Fibroblast of skin of left quadriceps (primary cell): ENCODE results near the gene VWA2.

Experiments used
- DNase-seq, 2 experiments: peaks; one replicate each; pipeline ENCODE4 v3.0.0-alpha.2; 2013; ENCODE audit warnings: low read depth in 2 of 2

The VWA2 gene

GRCh38 chr10:114245121-114245791, 6.2 kb downstream of the VWA2 start:
- DNase-seq, result no peak

- no peak for DNase-seq
These were observed 7.7 kb downstream of the VWA2 start for GRCh38 chr10:114246679-114247305.

GRCh38 chr10:114250236-114250635, 11.2 kb downstream of the VWA2 start:
- DNase-seq, result no peak

GRCh38 chr10:114250716-114251115, 11.7 kb downstream of the VWA2 start:
- DNase-seq, result no peak

GRCh38 chr10:114252092-114252491, 13.0 kb downstream of the VWA2 start:
- no peak for DNase-seq

- DNase-seq, result no peak
These were observed 13.8 kb downstream of the VWA2 start for GRCh38 chr10:114252883-114253282.

- DNase-seq, result no peak
These were observed 16.2 kb downstream of the VWA2 start for GRCh38 chr10:114255227-114255626.

GRCh38 chr10:114256008-114256765, 17.1 kb downstream of the VWA2 start:
- no peak for DNase-seq

- DNase-seq, result peak; percentile 6 to 13
These were observed 17.8 kb downstream of the VWA2 start for GRCh38 chr10:114256822-114257221.

- DNase-seq, result no peak
These were observed 18.4 kb downstream of the VWA2 start for GRCh38 chr10:114257498-114257897.

- no peak for DNase-seq
These were observed 19.3 kb downstream of the VWA2 start for GRCh38 chr10:114258274-114258840.

GRCh38 chr10:114259824-114260223, 20.8 kb downstream of the VWA2 start:
- no peak for DNase-seq

- no peak for DNase-seq
These were observed 21.3 kb downstream of the VWA2 start for GRCh38 chr10:114260366-114260765.

GRCh38 chr10:114261076-114261475, 22.0 kb downstream of the VWA2 start:
- DNase-seq, result peak; percentile 3 to 7

- DNase-seq, result no peak
These were observed 23.4 kb downstream of the VWA2 start for GRCh38 chr10:114262496-114262895.

GRCh38 chr10:114265392-114266053, 26.5 kb downstream of the VWA2 start:
- DNase-seq, result no peak

- DNase-seq, result no peak
These were observed 27.5 kb downstream of the VWA2 start for GRCh38 chr10:114266521-114266920.

- DNase-seq, result peak; percentile 43 to 45
These were observed 32.2 kb downstream of the VWA2 start for GRCh38 chr10:114271075-114271778.

GRCh38 chr10:114271779-114272167, 32.7 kb downstream of the VWA2 start:
- DNase-seq, result peak; percentile 82 to 86

GRCh38 chr10:114272696-114273095, 33.6 kb downstream of the VWA2 start:
- no peak for DNase-seq

GRCh38 chr10:114273910-114274309, 34.9 kb downstream of the VWA2 start:
- no peak for DNase-seq
